OCI-LY1 (cell line): ENCODE results near the gene BCL7B.

ENCODE experiments used
- H2AFZ ChIP-seq: fragments of 200-600 bp; sonication (generic), shearing (Covaris generic); 2 replicates; pipeline ENCODE4 v1.6.0; 2014; ENCODE audit warnings: antibody characterized with exemption, mild to moderate bottlenecking, low read length
- H3F3A ChIP-seq: fragments of 200-600 bp; sonication (generic), shearing (Covaris generic); 2 replicates; pipeline ENCODE4 v1.6.0; 2014; ENCODE audit warnings: mild to moderate bottlenecking, antibody characterized with exemption, low read length, moderate library complexity; ENCODE audit not compliant: insufficient read depth
- H3K27ac ChIP-seq: fragments of 200-600 bp; sonication (generic); 2 replicates; pipeline ENCODE4 v1.5.1; 2014; ENCODE audit warnings: low read length, mixed run types, mild to moderate bottlenecking, low read depth; ENCODE audit not compliant: poor library complexity, severe bottlenecking
- H3K27me3 ChIP-seq: fragments of 200-600 bp; sonication (generic); 2 replicates; pipeline ENCODE4 v1.6.0; 2014; ENCODE audit warnings: antibody characterized with exemption, mild to moderate bottlenecking, low read length, moderate library complexity; ENCODE audit not compliant: insufficient read depth
- H3K36me3 ChIP-seq: fragments of 200-600 bp; sonication (generic); 2 replicates; pipeline ENCODE4 v1.6.1; 2014; ENCODE audit warnings: mild to moderate bottlenecking, antibody characterized with exemption, low read length, moderate library complexity, mixed read lengths; ENCODE audit not compliant: insufficient read depth
- H3K4me1 ChIP-seq: fragments of 200-600 bp; sonication (generic); 2 replicates; pipeline ENCODE4 v1.5.1; 2014; ENCODE audit warnings: mild to moderate bottlenecking, low read length, moderate library complexity; ENCODE audit not compliant: insufficient read depth, severe bottlenecking
- H3K4me2 ChIP-seq: fragments of 200-600 bp; sonication (generic), shearing (Covaris generic); 2 replicates; pipeline ENCODE4 v1.6.1; 2014; ENCODE audit warnings: low read length
- H3K4me3 ChIP-seq: fragments of 200-600 bp; sonication (generic); 2 replicates; pipeline ENCODE4 v1.5.1; 2014; ENCODE audit warnings: low read length, low read depth, mild to moderate bottlenecking, mixed read lengths; ENCODE audit not compliant: poor library complexity, severe bottlenecking
- H3K79me2 ChIP-seq: fragments of 200-600 bp; shearing (Covaris generic); 2 replicates; pipeline ENCODE4 v1.6.1; 2016; ENCODE audit warnings: mixed run types, low read length, mixed read lengths; ENCODE audit not compliant: insufficient read depth
- H3K9ac ChIP-seq: fragments of 200-600 bp; sonication (generic), shearing (Covaris generic); 2 replicates; pipeline ENCODE4 v1.6.1; 2014; ENCODE audit warnings: mild to moderate bottlenecking, low read length, mixed read lengths
- H3K9me2 ChIP-seq: fragments of 200-600 bp; sonication (generic), shearing (Covaris generic); 2 replicates; pipeline ENCODE4 v1.6.1; 2014; ENCODE audit warnings: low read depth, mild to moderate bottlenecking, low read length, mixed read lengths
- H3K9me3 ChIP-seq: fragments of 200-600 bp; shearing (Covaris generic); 2 replicates; pipeline ENCODE4 v1.6.1; 2014; ENCODE audit warnings: low read length, mixed read lengths
- H4K20me1 ChIP-seq: fragments of 200-600 bp; sonication (generic), shearing (Covaris generic); 2 replicates; pipeline ENCODE4 v1.6.0; 2016; ENCODE audit warnings: mild to moderate bottlenecking, low read length; ENCODE audit not compliant: insufficient read depth
- CTCF ChIP-seq: fragments of 200-600 bp; sonication (generic), shearing (Covaris generic); IDR thresholded peaks from 2 replicates; pipeline ENCODE4 v1.5.1; 2017; ENCODE audit warnings: mild to moderate bottlenecking, antibody characterized with exemption, low read length, moderate library complexity, mixed read lengths
- EZH2 ChIP-seq: fragments of 200-600 bp; sonication (generic), shearing (Covaris generic); IDR thresholded peaks from 2 replicates; pipeline ENCODE4 v1.8.0; 2017; ENCODE audit warnings: borderline replicate concordance, mixed run types, mild to moderate bottlenecking, antibody characterized with exemption, low read length, moderate library complexity, mixed read lengths

Gene BCL7B

GRCh38 chr7:73487486-73487885, 70.0 kb downstream of the BCL7B start:
- H2AFZ ChIP-seq: no peak overlapping the region

More at GRCh38 chr7:73487486-73487885, 70.0 kb downstream of the BCL7B start:
- Histone ChIP-seq H3K4me3 (no peak overlapping the region), H3K4me1 (no peaks in the 10 kb centered on the region), H3K4me2 (no peak overlapping the region), H3K9me3 (no peaks in the 10 kb centered on the region), H3K9me2 (no peaks in the 10 kb centered on the region), H3K36me3 (peaks cover 98% of the 10 kb centered on the region), H3K27me3 (no peaks in the 10 kb centered on the region), H3F3A (no peaks in the 10 kb centered on the region), H3K9ac (no peak overlapping the region), H3K79me2 (peaks cover 46% of the 10 kb centered on the region), H4K20me1 (peaks cover 8% of the 10 kb centered on the region), H3K27ac (no peak overlapping the region)
- TF ChIP-seq EZH2 (no peak), CTCF (no peak)
